ENCODE measurements around the gene TPSD1.
"Not testable (repeated sequence)": the region's sequence is repeated elsewhere in the genome, so short reads cannot be mapped to it uniquely, and the experiment has no call there.

Gene TPSD1

DNA sequence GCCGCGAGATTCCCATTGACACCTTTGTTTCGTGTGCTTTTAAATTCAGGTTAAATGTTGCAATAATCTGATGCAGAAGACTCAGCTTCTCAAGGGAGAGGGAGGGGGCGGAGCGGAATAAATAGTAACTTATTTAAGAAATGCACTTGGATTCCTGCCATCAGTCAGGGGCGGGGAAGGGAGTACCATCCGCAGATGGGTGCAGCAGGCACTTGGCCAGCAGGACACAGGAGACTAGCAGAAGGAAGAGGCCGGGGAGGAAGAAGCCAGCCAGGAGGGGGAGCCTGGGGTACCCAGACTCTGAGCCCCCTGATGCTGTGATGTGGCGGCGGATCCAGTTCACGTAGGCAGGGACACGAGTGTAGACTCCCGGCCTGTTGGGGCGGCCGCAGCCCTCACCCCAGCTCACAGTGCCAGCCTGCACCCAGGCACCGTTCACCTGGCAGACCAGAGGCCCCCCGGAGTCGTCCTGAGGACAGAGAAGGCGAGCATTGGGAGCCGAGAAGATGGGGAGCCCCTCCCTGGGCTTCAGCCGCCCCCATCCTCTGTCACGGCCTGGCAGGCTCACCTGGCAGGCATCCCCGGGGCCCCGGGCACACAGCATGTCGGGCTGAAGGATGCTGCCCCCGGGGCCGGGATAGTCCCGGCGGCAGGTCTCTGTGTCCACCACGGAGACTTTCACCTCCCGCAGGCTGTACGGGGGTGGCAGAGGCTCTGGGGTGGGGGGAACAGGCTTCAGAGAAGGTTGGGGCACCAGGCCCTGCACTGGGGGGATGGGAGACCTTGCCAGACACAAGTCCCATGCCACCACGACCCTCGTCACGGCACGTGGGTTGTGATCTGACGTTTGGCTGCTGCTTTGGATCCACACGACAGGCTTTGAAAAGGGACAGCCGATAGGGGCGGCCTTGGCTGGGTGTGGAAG, 34.0 kb upstream of the TPSD1 start:
- no peak for DNase-seq

DNA sequence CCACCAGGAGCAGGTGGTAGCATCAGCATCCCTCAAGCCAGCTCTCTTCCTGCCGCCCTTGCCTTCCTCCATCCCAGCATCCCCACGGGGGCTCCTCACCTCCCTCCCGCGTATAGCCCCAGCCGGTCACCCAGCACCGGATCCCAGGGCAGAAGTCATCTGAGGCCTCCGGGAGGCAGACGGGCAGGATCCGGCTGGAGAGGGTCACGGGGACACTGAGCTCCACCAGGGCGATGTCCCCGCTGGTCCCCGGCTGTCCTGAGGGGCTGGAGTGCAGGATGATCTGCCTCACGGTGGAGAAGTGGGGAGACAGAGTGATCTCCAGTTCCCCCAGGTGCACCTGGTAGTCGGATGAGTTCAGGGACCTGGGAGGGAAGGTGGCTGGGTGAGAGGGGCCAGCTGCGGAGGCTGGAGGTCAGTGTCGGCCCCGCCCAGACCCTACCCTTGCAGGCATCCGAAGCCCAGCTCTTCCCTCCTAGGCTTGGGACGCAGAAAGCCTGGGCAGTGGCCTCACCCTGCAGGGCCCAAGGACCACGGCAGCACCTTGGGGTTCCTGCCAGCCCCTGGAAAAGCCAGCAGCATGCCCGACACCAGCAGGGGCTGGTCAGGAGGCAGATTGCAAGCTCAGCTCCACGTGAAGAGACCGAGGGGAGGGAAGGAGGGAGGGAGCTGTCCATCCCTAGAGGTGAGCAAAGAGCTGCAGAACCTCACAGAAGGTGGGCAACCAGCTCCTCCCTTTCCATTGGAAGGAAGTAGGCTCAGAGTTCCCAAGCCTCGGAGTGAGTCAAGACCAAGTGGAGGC, 33.1 kb upstream of the TPSD1 start:
- no peak for DNase-seq

DNA sequence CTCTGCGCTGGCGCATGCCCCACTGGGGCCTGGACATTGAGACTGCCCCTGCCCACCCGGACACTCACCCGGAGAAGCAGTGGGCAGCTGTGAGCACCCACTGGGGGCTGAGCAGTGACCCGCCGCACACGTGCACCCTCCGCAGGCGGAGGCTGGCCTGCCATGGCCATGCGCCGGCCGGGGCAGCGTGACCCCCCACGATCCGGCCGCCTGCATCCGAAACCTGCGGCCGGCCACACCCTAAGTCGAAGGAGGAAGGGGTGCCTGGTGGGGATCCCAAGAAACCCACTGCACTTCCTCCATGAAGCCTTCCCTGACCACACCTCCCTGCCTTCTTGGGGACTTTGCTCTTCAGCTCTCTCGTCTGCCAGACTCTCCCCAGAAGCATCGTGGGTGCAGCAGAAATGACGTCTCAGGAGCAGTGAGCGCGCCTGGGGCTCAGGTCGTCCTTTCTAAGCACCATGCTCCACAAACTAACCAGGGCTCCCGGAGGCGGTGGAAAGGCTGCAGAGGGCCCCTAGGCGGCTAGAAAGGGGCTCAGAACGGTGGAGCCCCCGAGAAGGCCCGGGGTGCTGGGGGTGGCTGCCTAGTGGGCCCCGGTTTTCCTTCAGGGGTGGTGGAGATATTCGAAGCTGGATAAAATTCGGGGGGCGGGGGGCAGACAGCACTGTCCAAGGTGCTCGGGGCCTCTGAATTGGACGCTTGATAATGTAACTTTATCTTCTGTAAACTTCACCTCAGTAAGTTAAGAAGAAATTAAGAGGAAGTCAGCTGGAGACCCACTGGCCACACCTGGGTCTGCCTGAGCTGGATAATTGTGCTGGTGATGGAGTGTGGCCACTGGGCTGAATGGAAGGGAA, 32.3 kb upstream of the TPSD1 start:
- DNase-seq = no peak

DNA sequence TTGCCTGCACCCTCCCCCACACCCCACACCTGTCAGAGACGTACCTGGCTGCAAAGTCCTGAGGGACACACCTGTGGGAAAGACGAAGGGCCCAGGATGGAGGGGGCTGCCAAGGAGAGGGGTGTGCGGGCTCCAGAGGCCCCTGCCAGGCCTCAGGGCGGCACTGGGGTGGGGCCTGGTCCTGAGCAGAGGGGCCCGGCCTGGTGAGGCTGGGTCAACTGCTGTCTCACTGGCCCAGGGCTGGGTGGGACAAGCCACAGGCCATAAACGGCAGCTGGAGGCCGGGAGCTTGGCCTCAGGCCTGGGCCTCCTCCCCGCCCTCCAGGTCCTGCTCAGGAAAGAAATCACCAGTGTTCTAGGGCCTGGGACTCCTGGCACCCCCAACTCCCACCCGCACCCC, 31.3 kb upstream of the TPSD1 start:
- no peak for DNase-seq

DNA sequence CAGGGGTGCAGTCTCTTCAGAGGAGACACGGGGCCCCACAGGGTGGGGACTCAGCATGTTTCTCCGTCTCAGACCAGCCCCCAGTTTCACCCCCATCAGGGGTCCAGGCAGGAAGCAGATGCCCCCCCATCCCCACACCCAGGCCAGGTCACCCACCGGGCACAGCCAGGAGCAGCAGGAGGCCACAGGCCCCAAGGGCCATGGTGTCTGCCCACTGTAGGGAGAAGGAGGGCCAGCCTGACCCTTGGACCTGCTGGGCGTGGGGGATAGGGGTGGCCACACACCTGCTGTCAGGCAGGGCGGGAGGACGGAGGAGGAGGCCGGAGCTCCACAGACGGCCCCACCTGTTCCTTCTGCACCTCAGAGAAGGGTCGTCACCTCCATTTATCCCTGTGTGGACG, 30.8 kb upstream of the TPSD1 start, which contains the start of gene TPSG1:
Gene TPSG1 (minus strand): TSS at position 218 of the 401 bp plus-strand sequence. CDS start 16 bp downstream, at position 202.
- DNase-seq = no peak

DNA sequence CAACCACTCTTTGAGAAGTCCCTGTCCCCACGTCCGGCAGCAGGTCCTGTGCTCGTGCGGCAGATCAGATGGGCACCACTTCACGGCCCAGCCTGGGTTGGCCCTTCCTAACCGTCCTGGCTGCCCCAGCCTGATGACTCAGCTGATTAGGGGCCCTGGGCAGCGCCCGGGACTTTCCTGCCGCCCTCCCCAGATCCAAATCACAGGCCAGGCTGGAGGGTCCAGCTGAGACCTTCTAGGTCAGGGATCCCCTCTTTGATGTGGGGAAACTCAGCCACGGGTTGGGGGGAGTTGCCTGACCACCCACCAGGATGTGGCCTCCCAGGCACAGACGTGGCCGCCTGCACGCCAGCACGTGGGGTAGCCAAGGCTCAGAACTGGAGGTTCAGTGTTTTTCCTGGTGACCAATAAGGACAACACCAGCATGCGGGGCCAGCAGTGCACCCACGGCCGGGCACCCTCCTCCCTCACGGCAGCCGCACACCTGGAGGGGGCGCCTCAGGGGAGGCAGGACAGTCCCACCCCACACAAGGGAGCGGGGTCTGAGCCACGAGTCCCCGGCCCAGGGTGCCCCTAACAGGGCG, 30.0 kb upstream of the TPSD1 start:
- DNase-seq = not testable (repeated sequence)

DNA sequence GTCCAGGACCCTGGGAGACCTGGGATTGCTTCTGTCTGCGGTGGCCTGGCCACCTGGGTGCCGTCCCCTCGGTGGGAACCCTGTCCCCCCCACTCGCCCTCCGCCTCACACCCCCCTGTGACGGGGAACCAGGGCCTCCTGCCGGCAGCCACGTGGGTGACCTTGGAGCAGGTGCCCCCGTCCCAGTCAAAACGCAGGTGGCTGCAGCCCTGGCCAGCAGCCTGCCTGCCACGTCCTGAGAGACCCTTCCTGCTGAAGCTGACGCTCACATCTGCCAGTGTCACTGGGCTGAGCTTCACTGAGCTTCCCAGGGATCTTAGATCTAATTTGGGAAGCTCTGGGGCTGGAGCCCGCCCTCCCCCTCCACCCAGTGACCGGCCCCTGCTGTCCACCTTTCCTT, 29.2 kb upstream of the TPSD1 start:
- not testable (repeated sequence) for DNase-seq

DNA sequence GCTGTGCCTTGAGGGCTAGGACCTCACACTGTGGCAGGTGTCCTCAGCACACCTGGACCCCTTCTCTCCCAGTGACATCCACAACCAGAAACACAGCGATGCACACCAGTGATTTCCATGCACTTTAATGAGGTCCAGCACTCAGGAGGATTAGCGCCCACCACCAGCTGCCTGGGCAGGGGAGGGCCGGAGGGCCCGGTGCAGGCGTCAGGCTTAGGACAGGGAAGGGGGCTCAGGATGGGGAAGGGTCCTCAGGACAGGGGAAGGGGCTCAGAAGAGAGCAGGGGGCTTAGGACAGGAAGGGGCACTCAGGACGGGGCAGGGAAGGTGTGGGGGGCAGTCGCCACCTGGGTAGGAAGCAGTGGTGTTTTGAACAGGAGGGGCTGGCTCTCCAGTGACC, 27.6 kb upstream of the TPSD1 start:
- DNase-seq = not testable (repeated sequence)

DNA sequence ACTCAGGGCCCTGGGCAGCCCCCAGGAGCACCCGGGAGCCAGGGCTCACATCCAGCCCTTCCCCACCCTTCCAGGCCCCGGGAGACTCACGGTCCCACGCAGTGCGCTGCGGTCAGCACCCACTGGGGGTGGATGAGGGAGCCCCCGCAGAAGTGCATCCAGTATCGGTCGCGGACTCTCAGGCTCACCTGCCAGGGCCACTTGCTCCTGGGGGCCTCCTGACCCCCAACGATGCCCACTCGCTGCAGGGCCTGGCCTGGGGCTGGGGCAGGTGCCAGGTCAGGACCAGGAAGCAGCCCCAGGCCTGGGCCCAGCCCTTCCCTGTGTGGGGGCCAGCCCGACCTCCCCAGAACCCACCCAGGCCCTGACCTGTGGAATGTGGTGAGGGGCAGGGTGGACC, 26.4 kb upstream of the TPSD1 start:
- not testable (repeated sequence) for DNase-seq

DNA sequence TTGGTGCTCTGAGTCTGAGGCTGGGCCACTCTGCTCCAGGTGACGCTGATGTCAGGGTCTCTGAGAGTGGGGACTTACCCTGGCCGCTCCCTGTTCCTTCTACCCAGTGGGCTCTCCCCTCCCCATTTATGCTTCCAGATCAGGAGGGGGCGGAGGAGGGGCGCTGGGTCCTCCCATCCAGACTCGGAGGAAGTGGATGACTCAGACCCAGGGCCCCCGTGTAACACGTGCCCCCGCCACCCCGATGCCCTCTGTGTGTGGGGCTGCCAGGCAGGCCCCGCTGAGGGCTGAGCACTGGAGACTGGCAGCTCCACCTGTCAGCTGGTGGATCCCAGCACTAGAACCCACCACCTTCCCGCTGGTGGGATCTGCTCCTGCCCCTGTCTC, 25.8 kb upstream of the TPSD1 start, which contains the start of gene TPSB2:
Gene TPSB2 (minus strand): TSS at position 101 of the 387 bp plus-strand sequence. CDS start 233 bp downstream, outside the sequence.
- not testable (repeated sequence) for DNase-seq

DNA sequence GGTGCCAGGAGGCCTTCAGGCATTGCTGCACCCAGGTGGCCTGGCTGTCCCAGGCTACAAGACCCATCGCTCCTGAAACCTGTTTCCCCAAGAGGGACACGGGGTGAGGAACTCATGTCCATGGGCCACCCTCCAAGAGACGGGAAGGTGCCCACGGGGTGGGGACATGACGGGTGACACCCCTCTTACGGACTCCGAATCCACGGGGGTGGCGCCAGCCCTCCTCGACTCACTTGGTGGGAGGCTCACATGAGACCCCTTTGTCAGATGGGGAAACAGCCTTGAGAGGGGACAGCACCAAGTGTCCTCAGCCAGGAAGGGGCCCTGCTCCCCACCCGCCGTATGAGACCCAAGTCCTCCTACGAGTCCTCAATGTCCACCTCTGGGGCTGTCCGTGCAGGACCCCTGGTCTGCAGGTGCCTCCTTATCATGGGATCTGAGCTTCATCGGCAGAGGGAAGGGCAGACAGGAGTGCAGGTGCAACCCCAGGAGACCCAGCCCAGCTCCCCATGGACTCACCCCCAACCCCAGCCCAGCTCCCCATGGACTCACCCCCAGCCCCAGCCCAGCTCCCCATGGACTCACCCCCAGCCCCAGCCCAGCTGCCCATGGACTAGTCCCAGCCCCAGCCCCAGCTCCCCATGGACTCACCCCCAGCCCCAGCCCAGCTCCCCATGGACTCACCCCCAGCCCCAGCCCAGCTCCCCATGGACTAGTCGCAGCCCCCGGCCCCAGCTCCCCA, 25.2 kb upstream of the TPSD1 start:
- not testable (repeated sequence) for DNase-seq

DNA sequence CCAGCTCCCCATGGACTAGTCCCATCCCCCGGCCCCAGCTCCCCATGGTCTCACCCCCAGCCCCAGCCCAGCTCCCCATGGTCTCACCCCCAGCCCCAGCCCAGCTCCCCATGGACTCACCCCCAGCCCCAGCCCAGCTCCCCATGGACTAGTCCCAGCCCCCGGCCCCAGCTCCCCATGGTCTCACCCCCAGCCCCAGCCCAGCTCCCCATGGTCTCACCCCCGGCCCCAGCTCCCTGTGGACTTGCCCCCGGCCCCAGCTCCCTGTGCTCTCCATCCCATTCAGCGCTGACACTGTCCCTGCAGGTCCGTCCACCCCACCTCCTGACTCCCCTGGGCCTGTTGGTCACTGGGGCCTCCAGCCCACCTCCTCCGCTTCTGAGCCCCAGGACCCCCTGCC, 24.6 kb upstream of the TPSD1 start:
- DNase-seq = not testable (repeated sequence)

DNA sequence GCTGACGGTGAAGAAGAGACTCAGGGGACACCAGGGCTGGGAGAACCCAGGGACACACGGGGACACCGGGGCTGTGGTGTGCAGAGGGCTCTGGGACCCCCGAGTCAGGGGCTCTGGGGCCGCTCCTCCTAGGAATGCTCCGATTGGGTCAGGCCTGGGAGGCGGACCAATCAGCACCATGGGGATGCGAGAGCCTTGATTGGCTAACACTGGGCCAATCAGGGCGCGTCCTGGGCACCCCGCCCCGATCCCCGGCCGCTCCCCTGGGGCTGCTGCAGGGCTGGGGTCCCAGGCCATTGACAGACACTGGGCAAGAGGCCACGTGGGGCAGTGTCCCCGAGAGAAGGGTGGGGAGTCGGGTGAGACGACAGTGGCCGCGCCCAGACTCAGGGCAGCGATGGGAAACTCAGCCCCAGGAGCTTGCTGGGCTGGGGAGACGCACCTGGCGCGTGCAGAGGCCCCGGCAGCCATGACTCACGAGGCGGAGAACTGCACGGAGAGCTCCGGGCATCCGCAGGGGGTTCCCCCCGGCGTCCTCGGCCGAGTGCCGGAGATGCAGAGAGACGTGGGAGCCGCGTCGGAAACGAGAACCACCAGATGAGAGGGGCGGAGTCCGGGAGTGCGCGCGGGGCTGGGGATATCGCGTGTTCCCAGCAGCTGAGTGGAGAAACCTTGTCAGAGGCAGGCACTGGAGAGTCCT, 23.7 kb upstream of the TPSD1 start:
- not testable (repeated sequence) for DNase-seq

DNA sequence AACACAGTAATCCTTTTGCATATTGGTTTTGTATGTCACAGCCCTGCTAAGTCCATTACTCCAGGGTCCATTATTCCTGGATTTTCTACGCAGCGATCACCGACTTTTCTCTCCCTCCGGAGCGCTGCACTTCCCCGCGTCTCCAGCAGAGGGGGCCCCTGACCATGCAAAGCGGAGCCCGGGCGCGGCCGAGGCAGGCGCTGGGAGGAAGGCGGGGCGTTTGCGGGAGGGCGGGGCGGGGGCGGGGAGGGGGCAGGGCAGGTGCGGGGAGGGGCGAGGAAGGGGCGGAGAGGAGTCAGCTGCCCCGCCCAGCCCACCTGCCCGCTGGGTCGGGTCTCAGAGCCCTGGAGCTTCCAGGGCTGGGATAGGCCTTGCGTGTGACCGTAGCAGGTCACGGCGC, 19.2 kb upstream of the TPSD1 start:
- not testable (repeated sequence) for DNase-seq

DNA sequence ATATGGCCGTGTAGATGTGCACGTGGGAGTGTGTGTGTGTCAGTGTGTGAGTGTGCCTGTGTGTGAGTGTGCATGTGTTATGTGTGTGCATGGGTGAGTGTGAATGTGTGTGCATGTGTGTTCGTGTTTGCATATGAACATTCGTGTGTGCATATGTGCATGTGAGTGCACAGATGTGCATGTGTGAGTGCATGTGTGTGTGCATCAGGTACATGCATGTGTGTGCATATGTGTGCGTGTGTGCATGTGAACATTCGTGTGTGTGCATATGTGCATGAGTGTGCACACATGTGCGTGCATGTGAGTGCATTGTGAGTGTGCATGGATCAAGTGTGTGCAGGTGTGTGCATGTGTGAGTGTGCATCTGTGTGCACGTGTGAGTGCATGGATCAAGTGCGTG, 17.9 kb upstream of the TPSD1 start:
- no peak for DNase-seq

DNA sequence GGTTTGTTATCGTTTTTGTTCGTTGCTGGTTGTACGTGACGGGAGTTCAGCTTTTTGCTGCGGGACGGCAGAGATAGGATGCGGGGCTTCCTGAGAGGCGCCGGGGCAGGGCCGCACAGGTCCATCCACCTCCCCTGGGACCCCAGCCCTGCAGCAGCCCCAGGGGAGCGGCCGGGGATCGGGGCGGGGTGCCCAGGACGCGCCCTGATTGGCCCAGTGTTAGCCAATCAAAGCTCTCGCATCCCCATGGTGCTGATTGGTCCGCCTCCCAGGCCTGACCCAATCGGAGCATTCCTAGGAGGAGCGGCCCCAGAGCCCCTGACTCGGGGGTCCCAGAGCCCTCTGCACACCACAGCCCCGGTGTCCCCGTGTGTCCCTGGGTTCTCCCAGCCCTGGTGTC, 17.0 kb upstream of the TPSD1 start:
- DNase-seq = not testable (repeated sequence)

DNA sequence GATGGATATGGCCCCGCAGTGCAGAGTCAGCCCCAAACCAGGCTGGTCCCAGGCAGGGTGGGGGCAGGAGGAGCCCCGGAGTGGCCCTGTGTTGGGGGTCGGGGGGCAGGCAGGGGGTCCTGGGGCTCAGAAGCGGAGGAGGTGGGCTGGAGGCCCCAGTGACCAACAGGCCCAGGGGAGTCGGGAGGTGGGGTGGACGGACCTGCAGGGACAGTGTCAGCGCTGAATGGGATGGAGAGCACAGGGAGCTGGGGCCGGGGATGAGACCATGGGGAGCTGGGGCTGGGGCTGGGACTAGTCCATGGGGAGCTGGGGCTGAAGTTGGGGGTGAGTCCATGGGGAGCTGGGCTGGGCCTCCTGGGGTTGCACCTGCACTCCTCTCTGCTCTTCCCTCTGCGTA, 16.3 kb upstream of the TPSD1 start:
- DNase-seq = not testable (repeated sequence)

DNA sequence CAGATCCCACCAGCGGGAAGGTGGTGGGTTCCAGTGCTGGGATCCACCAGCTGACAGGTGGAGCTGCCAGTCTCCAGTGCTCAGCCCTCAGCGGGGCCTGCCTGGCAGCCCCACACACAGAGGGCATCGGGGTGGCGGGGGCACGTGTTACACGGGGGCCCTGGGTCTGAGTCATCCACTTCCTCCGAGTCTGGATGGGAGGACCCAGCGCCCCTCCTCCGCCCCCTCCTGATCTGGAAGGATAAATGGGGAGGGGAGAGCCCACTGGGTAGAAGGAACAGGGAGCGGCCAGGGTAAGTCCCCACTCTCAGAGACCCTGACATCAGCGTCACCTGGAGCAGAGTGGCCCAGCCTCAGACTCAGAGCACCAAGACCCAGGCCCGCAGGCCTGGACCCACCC, 15.4 kb upstream of the TPSD1 start, which contains the start of gene TPSAB1:
Gene TPSAB1 (plus strand): TSS at position 270 of the 400 bp plus-strand sequence. CDS start 234 bp downstream, outside the sequence.
- not testable (repeated sequence) for DNase-seq

DNA sequence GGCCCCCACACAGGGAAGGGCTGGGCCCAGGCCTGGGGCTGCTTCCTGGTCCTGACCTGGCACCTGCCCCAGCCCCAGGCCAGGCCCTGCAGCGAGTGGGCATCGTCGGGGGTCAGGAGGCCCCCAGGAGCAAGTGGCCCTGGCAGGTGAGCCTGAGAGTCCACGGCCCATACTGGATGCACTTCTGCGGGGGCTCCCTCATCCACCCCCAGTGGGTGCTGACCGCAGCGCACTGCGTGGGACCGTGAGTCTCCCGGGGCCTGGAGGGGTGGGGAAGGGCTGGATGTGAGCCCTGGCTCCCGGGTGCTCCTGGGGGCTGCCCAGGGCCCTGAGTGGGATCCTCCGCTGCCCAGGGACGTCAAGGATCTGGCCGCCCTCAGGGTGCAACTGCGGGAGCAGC, 14.8 kb upstream of the TPSD1 start:
- DNase-seq = not testable (repeated sequence)

DNA sequence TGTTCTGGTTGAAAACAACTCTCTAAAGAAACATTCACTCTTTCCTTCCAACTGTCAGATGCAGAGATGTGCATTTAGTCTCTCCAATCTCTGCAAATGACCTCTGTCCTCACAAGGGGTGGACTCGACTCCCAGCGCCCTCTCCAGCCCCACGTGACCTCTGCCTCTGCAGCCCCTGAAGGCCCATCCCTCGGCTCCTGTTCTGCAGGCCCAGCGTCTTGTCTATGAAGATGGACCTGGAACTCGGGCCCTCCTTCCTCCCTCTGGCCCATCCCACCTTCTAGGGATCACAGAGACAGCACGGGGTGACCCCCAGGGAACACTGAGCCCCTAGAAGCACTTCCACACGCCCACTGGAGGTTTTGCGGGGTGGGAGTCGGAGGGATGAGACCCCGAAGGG, 12.5 kb upstream of the TPSD1 start:
- DNase-seq = not testable (repeated sequence)
